DMS114 treated with DMSO at 0.1 percent for 48 hours (cell line): ENCODE measurements around the gene BLOC1S4.
"Not testable (repeated sequence)": the region's sequence is repeated elsewhere in the genome, so short reads cannot be mapped to it uniquely, and the experiment has no call there.

ENCODE experiments used
- DNase-seq: peaks from one replicate; lab custom pipeline; 2025; ENCODE audit not compliant: unreplicated experiment; lab: John Stamatoyannopoulos, UW

BLOC1S4 gene

GRCh38 chr4:6716018-6716911, at the start of gene BLOC1S4:
Gene BLOC1S4 (plus strand): TSS chr4:6716174. CDS start chr4:6716210, 36 bp downstream.
- peak; percentile 81 for DNase-seq

GRCh38 chr4:6668391-6668790, 47.6 kb upstream of the BLOC1S4 start:
- DNase-seq: no peak

GRCh38 chr4:6671648-6672047, 44.3 kb upstream of the BLOC1S4 start:
- no peak for DNase-seq

- DNase-seq: no peak
Measured at GRCh38 chr4:6672131-6672530, 43.8 kb upstream of the BLOC1S4 start.

- DNase-seq: not testable (repeated sequence)
Measured at GRCh38 chr4:6672541-6673190, 43.3 kb upstream of the BLOC1S4 start.

GRCh38 chr4:6673191-6673659, 42.7 kb upstream of the BLOC1S4 start:
- not testable (repeated sequence) for DNase-seq

GRCh38 chr4:6673660-6674499, 42.1 kb upstream of the BLOC1S4 start:
- peak; percentile 83 for DNase-seq

GRCh38 chr4:6674500-6675149, 41.3 kb upstream of the BLOC1S4 start:
- no peak for DNase-seq

GRCh38 chr4:6676722-6677558, 39.0 kb upstream of the BLOC1S4 start:
- no peak for DNase-seq

GRCh38 chr4:6680372-6681034, 35.5 kb upstream of the BLOC1S4 start:
- no peak for DNase-seq

- DNase-seq: no peak
Measured at GRCh38 chr4:6681191-6681590, 34.8 kb upstream of the BLOC1S4 start.

GRCh38 chr4:6682862-6683590, 32.9 kb upstream of the BLOC1S4 start:
- no peak for DNase-seq

GRCh38 chr4:6684656-6685055, 31.3 kb upstream of the BLOC1S4 start:
- no peak for DNase-seq

- DNase-seq: no peak
Measured at GRCh38 chr4:6686104-6686787, 29.7 kb upstream of the BLOC1S4 start.

GRCh38 chr4:6687947-6688878, 27.8 kb upstream of the BLOC1S4 start:
- DNase-seq: no peak

GRCh38 chr4:6688879-6689505, 27.0 kb upstream of the BLOC1S4 start:
- no peak for DNase-seq
